Motor neuron (in vitro differentiated cells): ENCODE measurements around the gene POU3F1. TPM values are rescaled to one million over a fixed set of nuclear protein-coding genes. Genes with fewer than 3 reads are reported as not detected.

ENCODE experiments used
- ATAC-seq, 8 experiments: fragments of 200-7000 bp; cut with Tn5 transposase; replicated peaks in 6 of 8; 2 replicates each; pipeline ENCODE4 v1.8.0; 2021; ENCODE audit warnings: mild to moderate bottlenecking in 8 of 8, moderate library complexity in 8 of 8
- H3K27ac ChIP-seq, 2 donors: fragments of 250-450 bp; sonication (Bioruptor Pico); 2 replicates each; pipeline ENCODE4 v1.9.0; 2021; ENCODE audit warnings: antibody characterized with exemption in 2 of 2, mild to moderate bottlenecking in 2 of 2, moderate library complexity in 1 of 2
- H3K4me1 ChIP-seq, 2 donors: fragments of 250-450 bp; sonication (Bioruptor Pico); replicated peaks in 1 of 2; 2 replicates each; pipeline ENCODE4 v1.6.1; 2021; ENCODE audit warnings: antibody characterized with exemption in 2 of 2, mild to moderate bottlenecking in 2 of 2, moderate library complexity in 1 of 2
- H3K4me3 ChIP-seq, 5 donors: fragments of 250-450 bp; sonication (Bioruptor Pico); 2 replicates each; pipeline ENCODE4 v1.9.0; 2021; ENCODE audit warnings: antibody characterized with exemption in 5 of 5, mild to moderate bottlenecking in 5 of 5, moderate library complexity in 4 of 5
- WGBS, 10 experiments: fragments of 450-650 bp; shearing (Covaris generic); methylation state at CpG; one replicate each; pipeline ENCODE4 v1.0.0; 2022; 5-methylcytosine and 5-hydroxymethylcytosine counted together
- in situ Hi-C, 9 experiments: fragments of 400-800 bp; cut with MboI; loops; one replicate each; pipeline ENCODE4 v1.15.0; 2021; ENCODE audit warnings: low sequenced_read_pairs in 9 of 9, low pct_unique_long_range_greater_than_20kb in 2 of 9; ENCODE audit not compliant: unreplicated experiment in 9 of 9
- total RNA-seq, 8 experiments: library from RNA; unstranded; fragments of 300-600 nt; gene quantifications; 2 replicates each; pipeline versions ENCODE4 v1.2.3 to v1.2.4, GENCODE V29; 2022

Gene POU3F1
- total RNA-seq, 8 experiments from 2014 or later: 0.91 to 7.6 (median 3.3) TPM

DNA sequence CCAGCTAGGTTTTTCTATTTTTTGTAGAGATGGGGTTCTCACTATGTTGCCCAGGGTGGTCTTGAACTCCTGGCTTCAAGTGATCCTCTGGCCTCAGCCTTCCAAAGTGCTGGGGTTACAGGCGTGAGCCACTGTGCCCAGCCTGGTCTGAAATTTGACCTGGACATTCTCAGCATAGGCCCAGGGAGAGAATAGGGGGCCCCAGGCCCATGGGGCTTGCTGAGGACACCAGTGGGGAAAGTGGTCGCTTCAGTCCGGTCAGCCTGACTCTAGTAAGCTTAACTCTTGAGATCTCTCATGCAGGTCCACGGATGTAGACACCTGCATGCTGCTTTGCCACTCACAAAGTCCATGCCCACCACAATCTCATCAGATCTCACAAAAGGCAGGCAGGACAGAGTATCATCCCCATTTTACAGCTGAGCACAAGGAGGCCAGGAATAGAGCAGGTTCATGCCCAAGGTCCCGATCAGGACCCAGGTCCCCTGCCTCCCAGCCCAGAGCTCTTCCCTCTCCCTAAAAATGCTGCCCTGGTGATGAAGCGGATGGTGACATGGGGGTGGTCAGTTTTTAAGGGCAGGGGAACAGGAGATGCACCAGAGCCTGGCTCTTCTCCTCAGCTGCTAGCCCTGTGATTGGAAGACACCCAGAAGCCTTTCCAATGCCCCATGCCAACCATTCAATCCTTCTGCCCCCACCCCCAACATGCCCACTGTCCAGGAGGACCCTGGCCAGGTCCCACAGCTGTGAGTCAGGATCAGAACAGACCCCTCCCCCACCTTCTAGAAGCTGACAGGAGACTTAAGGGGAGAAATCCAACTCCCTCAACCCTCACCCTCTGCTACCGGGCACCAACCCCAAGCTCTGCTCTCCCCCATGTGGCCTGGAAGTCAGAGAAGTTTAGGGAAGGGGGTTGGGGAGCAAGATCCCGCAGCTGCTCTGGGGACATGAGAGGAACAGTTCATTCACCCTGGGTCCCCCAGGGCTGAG is 43.0 kb downstream of the POU3F1 start:
- in situ Hi-C loops: no loop called here
- Histone ChIP-seq H3K4me3 (peak overlapping the region in 1 of 5 donors; percentile 55), H3K27ac (no peak overlapping the region), H3K4me1 (peaks cover 28 to 43% of the 10 kb centered on the region in 2 donors)
- peak in 1 of 8 experiments; percentile 2 for ATAC-seq
- WGBS, 10 experiments: 30 to 100% (median 55%) methylated on average over 1 to 3 of the region's 8 CpGs; no CpG with 5 or more reads in 4 of the 10 experiments

DNA sequence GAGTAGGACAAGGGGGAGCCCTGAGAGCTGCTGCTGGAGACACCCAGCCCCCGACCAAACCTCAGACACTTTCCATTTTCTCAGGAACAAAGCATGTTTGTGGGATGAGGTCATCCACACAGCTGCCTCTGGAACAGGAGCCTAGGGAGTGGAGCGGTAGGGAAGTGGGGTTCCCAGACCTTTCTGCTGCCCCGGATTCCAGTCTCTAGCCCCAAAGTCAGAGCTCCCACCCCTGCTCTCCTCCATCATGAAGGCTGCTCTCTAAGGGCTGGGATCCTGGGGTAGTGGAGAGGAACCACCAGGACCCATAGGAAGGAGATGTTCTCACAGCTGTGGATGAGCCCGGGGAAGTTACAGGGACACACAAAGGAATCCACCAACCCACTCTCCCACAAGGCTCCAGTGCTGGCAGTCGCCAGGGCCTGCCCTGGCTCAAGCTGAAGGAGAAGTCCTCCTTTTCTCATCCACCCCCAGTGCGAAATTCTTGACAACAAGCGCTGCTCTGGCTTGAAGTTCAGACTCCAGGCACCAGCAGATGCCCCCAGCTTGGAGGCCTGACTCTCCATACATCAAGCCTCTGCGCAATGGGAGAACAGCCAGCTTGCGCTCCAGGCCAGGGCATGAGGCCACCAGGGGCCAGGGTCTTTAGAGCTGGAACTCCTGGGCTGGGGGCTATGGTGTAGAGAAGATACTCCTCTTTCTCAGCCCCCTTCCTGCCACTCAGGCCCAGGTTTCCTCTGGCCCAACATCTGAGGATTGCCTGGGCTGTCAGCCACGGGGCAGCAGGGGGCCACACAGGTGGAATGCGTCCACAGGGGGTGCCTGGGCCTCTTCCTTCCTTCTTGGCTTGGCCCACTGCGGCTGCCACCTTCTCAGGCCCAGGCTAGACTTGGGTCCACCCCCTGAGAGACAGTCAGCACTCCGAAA is 45.8 kb downstream of the POU3F1 start:
- in situ Hi-C loops: no loop called here
- peak overlapping the region; percentile 59 to 79 for H3K27ac ChIP-seq
- peak in 7 of 8 experiments; percentile 9 to 66 (median 49) for ATAC-seq
- no peak overlapping the region for H3K4me3 ChIP-seq
- peaks cover 33 to 46% of the 10 kb centered on the region in 2 donors for H3K4me1 ChIP-seq
- WGBS, 10 experiments: 0 to 74% (median 33%) methylated on average over 1 to 10 of the region's 13 CpGs; no CpG with 5 or more reads in 3 of the 10 experiments

DNA sequence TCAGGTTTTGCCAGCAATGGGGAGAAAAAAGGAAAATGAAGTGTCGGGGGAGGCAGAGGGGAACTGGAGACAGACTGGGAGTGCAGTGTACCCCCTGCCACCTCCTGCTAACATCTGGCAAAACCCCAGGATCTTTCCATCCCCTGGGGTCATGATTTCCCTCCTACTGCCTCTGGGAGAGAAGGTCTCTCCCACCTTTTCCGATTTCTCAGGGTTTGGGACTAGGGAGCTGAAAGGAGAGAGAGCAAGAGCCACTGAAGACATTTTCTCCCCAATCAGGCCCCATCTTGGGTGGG is 46.4 kb downstream of the POU3F1 start:
- H3K27ac ChIP-seq: peak overlapping the region; percentile 59 to 79
- peak in 1 of 8 experiments; percentile 7 for ATAC-seq
- in situ Hi-C loops: no loop called here
- 0 to 83% (median 73%) methylated on average over 1 of the region's 2 CpGs; no CpG with 5 or more reads in 6 of the 10 experiments for WGBS, 10 experiments
- no peak overlapping the region for H3K4me3 ChIP-seq
- peaks cover 32 to 44% of the 10 kb centered on the region in 2 donors for H3K4me1 ChIP-seq

DNA sequence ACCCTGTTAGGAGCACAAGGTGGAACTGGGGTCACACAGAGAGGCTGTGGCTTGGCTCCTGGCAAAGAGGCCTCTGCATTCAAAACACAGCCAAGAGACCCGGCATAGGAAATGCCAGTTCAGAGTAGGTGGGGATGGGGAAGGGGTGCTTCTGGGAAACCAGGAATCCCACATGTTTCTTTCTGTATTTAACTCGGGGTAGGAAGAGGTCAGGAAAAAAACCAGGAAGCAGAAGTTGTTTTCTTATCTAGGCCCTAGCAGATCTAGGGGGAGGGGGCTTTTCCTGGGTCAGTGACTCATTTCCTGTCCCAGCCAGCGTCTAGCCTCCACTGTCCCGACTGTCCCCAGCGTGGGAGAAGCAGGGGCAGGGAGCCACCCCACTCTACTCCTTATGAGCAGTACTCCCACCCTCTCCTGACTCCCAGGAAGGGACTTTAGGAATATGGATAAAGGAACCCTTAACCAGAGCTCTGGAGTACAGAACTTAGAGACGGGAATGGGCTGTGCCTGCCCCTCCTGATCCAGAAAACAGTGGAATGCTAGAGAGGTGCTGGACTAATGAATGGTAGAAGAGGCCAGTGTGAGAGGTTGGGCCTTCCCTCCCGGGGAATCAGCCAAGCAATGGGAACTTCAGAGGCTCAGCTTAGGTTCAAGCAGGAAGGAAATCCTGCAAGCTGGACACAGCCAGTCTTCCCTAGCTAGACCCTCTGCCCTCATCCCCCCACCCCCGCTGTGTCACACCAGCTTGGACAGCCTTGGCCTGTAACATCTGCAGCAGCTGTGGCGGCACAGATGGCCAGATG is 47.0 kb downstream of the POU3F1 start:
- Histone ChIP-seq H3K4me1 (peaks cover 32 to 44% of the 10 kb centered on the region in 2 donors), H3K4me3 (no peak overlapping the region), H3K27ac (peak overlapping the region; percentile 59 to 79)
- in situ Hi-C loops: no loop called here
- 0 to 42% (median 22%) methylated on average over 1 to 8 of the region's 9 CpGs; no CpG with 5 or more reads in 2 of the 10 experiments for WGBS, 10 experiments
- peak in 7 of 8 experiments; percentile 1 to 55 (median 48) for ATAC-seq

DNA sequence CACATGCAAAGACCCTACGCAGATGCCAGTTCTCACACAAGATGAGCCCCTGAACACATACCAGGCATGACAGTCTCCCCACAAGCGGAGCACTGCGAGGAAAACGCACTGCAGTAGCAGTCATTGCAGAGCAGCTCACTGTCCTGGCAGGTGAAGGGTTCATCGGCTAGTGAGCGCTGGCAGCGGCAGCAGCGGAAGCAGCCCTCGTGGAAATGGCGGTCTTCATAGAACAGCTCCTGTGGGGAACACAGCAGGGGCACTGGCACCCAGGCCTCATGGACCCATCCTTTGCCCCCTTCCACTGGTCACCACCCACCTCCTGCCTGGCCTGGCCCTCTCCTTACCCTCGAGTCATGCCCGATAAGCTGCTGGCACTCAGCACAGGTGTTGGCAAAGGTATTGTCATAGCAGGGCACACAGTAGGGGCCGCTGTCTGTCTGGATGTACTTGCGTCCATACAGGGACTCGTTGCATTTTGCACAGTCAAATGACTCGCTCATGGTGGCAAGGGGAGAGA is 47.6 kb downstream of the POU3F1 start:
- peak overlapping the region in 1 of 2 donors; percentile 79 for H3K27ac ChIP-seq
- WGBS, 10 experiments: 60 to 100% (median 94%) methylated on average over 1 to 11 of the region's 16 CpGs; no CpG with 5 or more reads in 4 of the 10 experiments
- peaks cover 32 to 39% of the 10 kb centered on the region in 2 donors for H3K4me1 ChIP-seq
- in situ Hi-C loops: no loop called here
- no peak overlapping the region for H3K4me3 ChIP-seq
- no peak for ATAC-seq

DNA sequence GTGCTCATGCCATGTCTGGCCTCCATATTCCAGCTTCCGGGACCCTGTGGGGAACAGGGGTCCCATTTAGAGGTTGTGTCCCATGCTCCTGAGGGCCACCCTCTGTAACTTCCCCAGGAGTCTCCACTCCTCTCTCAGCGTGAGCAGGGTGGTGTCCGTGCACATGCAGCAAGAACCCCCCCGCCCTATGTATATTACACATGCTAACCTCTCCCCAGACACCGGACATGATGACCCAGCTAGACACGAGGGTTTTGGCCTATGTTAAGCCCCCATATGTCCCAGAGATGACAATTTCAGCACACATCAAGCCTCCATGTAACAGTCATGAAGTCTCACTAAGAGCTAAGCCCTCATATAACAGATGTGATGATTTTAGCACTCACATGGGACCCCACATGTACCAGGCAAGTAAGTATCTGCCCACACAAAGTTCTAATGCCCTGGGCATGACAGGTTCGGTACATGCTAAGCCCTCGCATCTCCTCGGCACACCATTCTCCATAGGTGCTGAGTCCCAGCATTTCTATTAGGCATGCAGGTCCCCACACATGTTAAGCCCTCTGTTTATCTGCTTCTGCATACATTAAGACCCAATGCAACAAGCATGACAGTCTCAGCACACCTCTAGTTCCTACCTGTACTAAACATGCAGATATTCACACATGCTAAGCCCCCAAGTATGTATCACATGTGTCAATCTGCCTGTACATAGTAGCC is 48.3 kb downstream of the POU3F1 start:
- peak in 2 of 8 experiments; percentile 3 to 7 for ATAC-seq
- Histone ChIP-seq H3K27ac (no peak overlapping the region), H3K4me3 (no peak overlapping the region), H3K4me1 (peaks cover 32 to 35% of the 10 kb centered on the region in 2 donors)
- WGBS, 10 experiments: 0 to 94% (median 80%) methylated on average over 1 to 7 of the region's 9 CpGs; no CpG with 5 or more reads in 3 of the 10 experiments
- in situ Hi-C loops: no loop called here

DNA sequence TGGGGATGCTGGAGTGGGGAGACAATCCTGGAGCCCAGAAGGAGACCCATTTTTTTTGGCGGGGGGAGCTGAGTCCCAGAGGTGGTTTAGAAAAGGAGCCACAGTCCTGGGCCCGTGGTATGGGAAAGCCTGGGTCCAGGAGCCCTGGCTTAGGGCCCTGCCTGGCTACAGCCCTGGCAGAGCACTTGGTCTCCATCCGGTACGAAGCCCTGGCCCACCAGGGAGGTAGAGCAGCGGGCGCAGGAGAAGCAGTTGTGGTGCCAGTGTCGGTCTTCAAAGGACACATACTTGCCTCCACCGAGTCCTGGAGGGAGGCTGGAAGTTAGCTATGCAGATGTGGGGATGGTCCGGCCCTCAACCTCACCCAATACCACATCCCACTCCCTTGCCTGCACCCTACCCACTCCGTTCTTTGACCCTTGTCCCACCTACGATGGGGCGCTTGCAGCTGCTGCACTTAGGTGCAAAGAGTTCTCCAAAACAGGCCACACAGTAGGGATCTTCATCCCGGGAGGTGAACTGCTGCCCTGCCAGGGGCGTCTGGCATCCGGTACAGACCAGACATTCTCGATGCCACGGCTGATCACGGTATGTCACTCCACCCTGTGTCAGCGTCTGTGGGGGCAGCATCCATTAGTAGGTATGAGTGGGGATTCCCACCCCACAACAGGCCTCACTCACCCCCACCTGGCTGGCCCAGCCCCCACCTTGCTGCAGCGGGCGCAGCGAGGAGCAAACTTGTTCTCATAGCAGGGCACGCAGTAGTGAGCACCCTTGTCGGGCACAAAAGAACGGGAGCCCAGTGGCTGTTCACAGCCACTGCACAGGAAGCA is 49.1 kb downstream of the POU3F1 start:
- no peak overlapping the region for H3K27ac ChIP-seq
- peaks cover 32 to 35% of the 10 kb centered on the region in 2 donors for H3K4me1 ChIP-seq
- H3K4me3 ChIP-seq: no peak overlapping the region
- 0 to 100% (median 92%) methylated on average over 2 to 17 of the region's 25 CpGs; no CpG with 5 or more reads in 3 of the 10 experiments for WGBS, 10 experiments
- ATAC-seq: no peak
- in situ Hi-C loops: no loop called here

DNA sequence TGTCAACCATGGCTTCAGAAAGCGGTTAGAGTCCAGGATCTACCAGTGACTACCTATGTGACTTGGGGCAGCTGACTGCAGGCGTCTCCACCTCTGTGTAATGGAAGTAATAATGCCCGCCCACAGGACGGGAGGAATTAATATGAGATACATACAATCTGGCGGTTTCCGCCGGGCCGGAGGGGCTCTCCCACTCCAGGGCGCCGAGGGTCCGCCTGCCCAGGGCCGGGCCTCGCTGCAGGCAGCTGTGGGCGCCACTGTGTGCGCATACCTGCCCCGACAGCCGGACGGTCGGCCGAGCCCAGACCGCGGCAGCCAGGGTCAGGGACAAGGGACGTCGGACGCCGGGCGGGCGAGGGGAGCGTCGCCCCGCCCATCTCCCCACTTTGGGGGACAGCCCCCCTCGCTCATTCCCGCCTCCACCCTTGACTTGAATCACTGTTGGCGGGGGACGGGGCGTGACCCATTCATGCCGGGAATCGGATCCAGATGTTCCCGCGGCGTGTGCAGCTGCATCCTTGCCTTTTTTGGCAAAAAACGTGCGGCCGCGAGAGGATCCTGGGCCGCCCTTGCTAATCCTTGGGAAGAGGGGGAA is 50.7 kb downstream of the POU3F1 start:
- WGBS, 10 experiments: 3 to 83% (median 23%) methylated on average over 1 to 33 of the region's 46 CpGs; no CpG with 5 or more reads in 3 of the 10 experiments
- ATAC-seq: peak; percentile 3 to 79 (median 52)
- H3K4me3 ChIP-seq: peak overlapping the region in 4 of 5 donors; percentile 12 to 22 (median 13)
- H3K27ac ChIP-seq: no peak overlapping the region
- peaks cover 28 to 29% of the 10 kb centered on the region in 2 donors for H3K4me1 ChIP-seq
- in situ Hi-C loops: no loop called here

DNA sequence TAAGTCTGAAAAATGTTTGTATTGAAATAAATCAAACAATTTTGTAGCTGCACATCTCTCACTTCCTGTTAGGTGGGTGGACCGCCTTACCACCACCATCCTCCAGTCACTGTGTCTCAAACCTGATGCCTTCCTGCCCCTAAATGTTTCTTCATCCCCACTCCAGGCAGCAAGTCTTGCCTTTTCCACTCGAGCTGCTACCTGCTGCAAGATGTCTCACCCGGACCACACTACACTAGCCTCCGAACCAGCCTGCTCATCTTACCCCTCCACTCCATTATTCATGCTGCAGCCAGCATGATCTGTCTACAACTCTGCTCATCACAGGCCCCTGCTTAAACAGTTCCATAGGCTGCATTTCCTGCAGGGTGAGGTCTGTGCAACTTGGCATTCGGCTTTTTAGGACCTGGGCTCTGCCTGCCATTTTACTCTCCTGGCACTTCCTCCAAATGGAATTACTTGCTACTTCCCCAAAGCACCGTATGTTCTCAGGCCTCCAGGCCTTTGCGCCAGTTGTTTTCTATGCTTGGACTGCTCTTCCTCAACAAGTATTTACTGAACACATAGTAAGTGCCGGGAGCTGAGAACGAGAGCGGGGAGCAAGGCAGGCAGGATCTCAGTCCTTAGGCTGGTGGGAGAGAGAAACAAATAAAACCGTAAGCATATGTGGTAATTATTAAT is 51.6 kb downstream of the POU3F1 start:
- H3K27ac ChIP-seq: no peak overlapping the region
- ATAC-seq: no peak
- no peak overlapping the region for H3K4me3 ChIP-seq
- H3K4me1 ChIP-seq: peaks cover 20 to 23% of the 10 kb centered on the region in 2 donors
- in situ Hi-C loops: no loop called here
- 7 to 100% (median 85%) methylated on average over 2 to 11 of the region's 11 CpGs for WGBS, 10 experiments
